Endodermal cell (in vitro differentiated cells): ENCODE results near the gene SLC30A2. TPM values are rescaled to one million over a fixed set of nuclear protein-coding genes. Genes with fewer than 3 reads are reported as not detected.
A peak's percentile ranks its signal among the peaks of the same experiment; 100 is the strongest.

ENCODE experiments used
- DNase-seq: peaks from one replicate; pipeline ENCODE4 v3.0.0-alpha.2; 2017
- H3K27ac ChIP-seq: 2 replicates; pipeline ENCODE4 v1.5.1; 2013; ENCODE audit warnings: mild to moderate bottlenecking, low read depth, low read length, moderate library complexity
- H3K27me3 ChIP-seq: 2 replicates; pipeline ENCODE4 v1.6.1; 2013; ENCODE audit warnings: mild to moderate bottlenecking, low read length, moderate library complexity; ENCODE audit not compliant: insufficient read depth, control insufficient read depth, poor library complexity, severe bottlenecking
- H3K36me3 ChIP-seq: 2 replicates; pipeline ENCODE4 v1.7.0; 2013; ENCODE audit warnings: mild to moderate bottlenecking, low read length, moderate library complexity; ENCODE audit not compliant: control insufficient read depth, insufficient read depth
- H3K4me1 ChIP-seq: one replicate; pipeline ENCODE4 v1.7.0; 2013; ENCODE audit warnings: low read length; ENCODE audit not compliant: control insufficient read depth, insufficient read depth
- H3K4me3 ChIP-seq: 2 replicates; pipeline ENCODE4 v1.5.1; 2013; ENCODE audit warnings: mild to moderate bottlenecking, low read length, moderate library complexity
- H3K9ac ChIP-seq: 2 replicates; pipeline ENCODE4 v1.6.1; 2013; ENCODE audit warnings: mild to moderate bottlenecking, low read length, moderate library complexity; ENCODE audit not compliant: poor library complexity, severe bottlenecking; ENCODE audit errors: extremely low read depth
- H3K9me3 ChIP-seq: 2 replicates; pipeline ENCODE4 v1.6.1; 2013; ENCODE audit warnings: mild to moderate bottlenecking, low read length, moderate library complexity; ENCODE audit not compliant: control insufficient read depth
- H3K27ac Mint-ChIP-seq: 2 replicates; pipeline ENCODE4 v1.8.0; 2020; ENCODE audit warnings: mixed read lengths
- H3K27me3 Mint-ChIP-seq: 2 replicates; pipeline ENCODE4 v1.8.0; 2021; ENCODE audit warnings: mild to moderate bottlenecking, mixed read lengths; ENCODE audit not compliant: insufficient read depth
- H3K36me3 Mint-ChIP-seq: 2 replicates; pipeline ENCODE4 v1.8.0; 2020; ENCODE audit warnings: low read depth, mixed read lengths
- H3K4me1 Mint-ChIP-seq: 2 replicates; pipeline ENCODE4 v1.8.0; 2020; ENCODE audit warnings: mixed read lengths
- H3K4me3 Mint-ChIP-seq: 2 replicates; pipeline ENCODE4 v1.8.0; 2020; ENCODE audit warnings: mild to moderate bottlenecking, moderate library complexity, mixed read lengths
- H3K9me3 Mint-ChIP-seq: 2 replicates; pipeline ENCODE4 v1.8.0; 2020; ENCODE audit warnings: mild to moderate bottlenecking, mixed read lengths
- CTCF ChIP-seq: fragments of 200-600 bp; sonication (generic); conservative IDR thresholded peaks from 2 replicates; pipeline ENCODE4 v1.5.0; 2021; ENCODE audit warnings: antibody characterized with exemption, mild to moderate bottlenecking
- WGBS, 2 experiments: methylation state at CpG; one replicate each; pipeline versions ENCODE4 v1.1.5 to v1.1.7; 2013; ENCODE audit warnings: missing lambda C conversion rate in 2 of 2, mixed read lengths in 1 of 2; ENCODE audit not compliant: insufficient coverage in 1 of 2, insufficient read length in 1 of 2; 5-methylcytosine and 5-hydroxymethylcytosine counted together
- total RNA-seq, 2 donors: library from RNA; stranded (reverse); fragmentation: NEBNext Ultra II Directional in 1 of 2; extraction: Animal tissue kit (Norgen Biotek cat#: 25700) in 1 of 2; gene quantifications; 2 replicates in 1 of 2; 3 replicates in 1 of 2; pipeline ENCODE4 v1.2.1, GENCODE V29; 2021

SLC30A2 gene
- total RNA-seq, 2 donors from 2014 or later, result not detected

- H3K9me3 ChIP-seq, result no peaks in the 10 kb centered on the region
- H3K27me3 ChIP-seq, result no peaks in the 10 kb centered on the region
- DNase-seq, result no peak
- Mint-ChIP-seq H3K27ac (no peak overlapping the region), H3K36me3 (no peaks in the 10 kb centered on the region), H3K27me3 (peaks cover 3% of the 10 kb centered on the region), H3K9me3 (no peaks in the 10 kb centered on the region), H3K4me1 (peaks cover 28% of the 10 kb centered on the region), H3K4me3 (no peak overlapping the region)
- WGBS, 2 experiments, result 83 to 89% methylated on average over 2 to 3 of the region's 3 CpGs
- H3K9ac ChIP-seq, result no peak overlapping the region
- no peak overlapping the region for H3K4me3 ChIP-seq
- no peak overlapping the region for H3K27ac ChIP-seq
- no peak for TF ChIP-seq CTCF
- H3K4me1 ChIP-seq, result peaks cover 7% of the 10 kb centered on the region
- no peaks in the 10 kb centered on the region for H3K36me3 ChIP-seq
Measured at GRCh38 chr1:26082020-26082350, 36.1 kb upstream of the SLC30A2 start.

- Histone ChIP-seq H3K4me3 (no peak overlapping the region), H3K36me3 (no peaks in the 10 kb centered on the region), H3K9ac (no peak overlapping the region), H3K27ac (no peak overlapping the region), H3K9me3 (no peaks in the 10 kb centered on the region), H3K27me3 (no peaks in the 10 kb centered on the region), H3K4me1 (peaks cover 7% of the 10 kb centered on the region)
- Mint-ChIP-seq H3K9me3 (no peaks in the 10 kb centered on the region), H3K4me1 (peaks cover 28% of the 10 kb centered on the region), H3K4me3 (no peak overlapping the region), H3K36me3 (no peaks in the 10 kb centered on the region), H3K27ac (no peak overlapping the region), H3K27me3 (peaks cover 3% of the 10 kb centered on the region)
- DNase-seq, result no peak
- 93 to 100% methylated on average over 2 to 7 of the region's 8 CpGs for WGBS, 2 experiments
- TF ChIP-seq CTCF, result no peak
Measured at GRCh38 chr1:26081267-26082019, 35.5 kb upstream of the SLC30A2 start.

- H3K4me3 Mint-ChIP-seq, result no peak overlapping the region
- 90 to 91% methylated on average over 7 to 9 of the region's 9 CpGs for WGBS, 2 experiments
- H3K27me3 ChIP-seq, result no peaks in the 10 kb centered on the region
- no peak overlapping the region for H3K4me3 ChIP-seq
- TF ChIP-seq CTCF, result no peak
- H3K9me3 ChIP-seq, result no peaks in the 10 kb centered on the region
- no peaks in the 10 kb centered on the region for H3K9me3 Mint-ChIP-seq
- no peaks in the 10 kb centered on the region for H3K36me3 ChIP-seq
- peak overlapping the region; percentile 88 for H3K27ac Mint-ChIP-seq
- no peaks in the 10 kb centered on the region for H3K36me3 Mint-ChIP-seq
- H3K4me1 Mint-ChIP-seq, result peaks cover 28% of the 10 kb centered on the region
- no peak overlapping the region for H3K9ac ChIP-seq
- H3K4me1 ChIP-seq, result peaks cover 7% of the 10 kb centered on the region
- no peak overlapping the region for H3K27ac ChIP-seq
- H3K27me3 Mint-ChIP-seq, result peaks cover 3% of the 10 kb centered on the region
- no peak for DNase-seq
Measured at GRCh38 chr1:26079960-26080814, 34.3 kb upstream of the SLC30A2 start.
